Kidney (tissue), 14 donors: ENCODE results near the gene SLC6A17. TPM values are rescaled to one million over a fixed set of nuclear protein-coding genes. Genes with fewer than 3 reads are reported as not detected.

Source experiments
- DNase-seq, 5 donors: peaks; one replicate each; pipeline ENCODE4 v3.0.0-alpha.2; 2013 to 2020
- FAIRE-seq: peaks from 2 replicates; lab custom pipeline; 2012; peaks lifted over from hg19 to GRCh38; lab: Jason Lieb, UNC
- H3K27ac ChIP-seq, 2 donors: one replicate each; pipeline ENCODE4 v1.7.0; 2013; ENCODE audit warnings: low read depth in 2 of 2, low read length in 2 of 2, inconsistent platforms in 1 of 2
- H3K27me3 ChIP-seq: one replicate; pipeline ENCODE4 v1.7.1; 2013; ENCODE audit warnings: low read length, inconsistent platforms; ENCODE audit not compliant: control insufficient read depth, insufficient read depth
- H3K36me3 ChIP-seq, 3 donors: one replicate each; pipeline versions ENCODE4 v1.7.0 to v1.7.1; 2013; ENCODE audit warnings: low read length in 3 of 3, control low read depth in 1 of 3, inconsistent platforms in 1 of 3; ENCODE audit not compliant: insufficient read depth in 3 of 3, control insufficient read depth in 2 of 3
- H3K4me1 ChIP-seq, 3 donors: one replicate each; pipeline versions ENCODE4 v1.7.0 to v1.7.1; 2013; ENCODE audit warnings: low read length in 3 of 3, inconsistent platforms in 1 of 3, low read depth in 1 of 3; ENCODE audit not compliant: control insufficient read depth in 2 of 3, insufficient read depth in 2 of 3
- H3K4me3 ChIP-seq, 3 donors: one replicate each; pipeline versions ENCODE4 v1.7.0 to v1.8.1; 2013; ENCODE audit warnings: low read length in 3 of 3, control low read depth in 1 of 3, inconsistent platforms in 1 of 3
- H3K9ac ChIP-seq, 3 donors: one replicate each; pipeline versions ENCODE4 v1.7.0 to v1.7.1; 2013; ENCODE audit warnings: low read length in 3 of 3, control low read depth in 1 of 3, inconsistent platforms in 1 of 3
- H3K9me3 ChIP-seq, 3 donors: one replicate each; pipeline versions ENCODE4 v1.7.0 to v1.7.1; 2013; ENCODE audit warnings: low read length in 3 of 3, control low read depth in 1 of 3, inconsistent platforms in 1 of 3; ENCODE audit not compliant: control insufficient read depth in 2 of 3, insufficient read depth in 1 of 3
- intact Hi-C: fragments of 100-400 bp; cut with DNase I; formaldehyde crosslinking; loops from one replicate; pipeline ENCODE4 v1.11.1; 2022
- polyA plus RNA-seq: library from polyadenylated mRNA; stranded (reverse); fragments of 350-450 nt; fragmentation: Illumina TruSeq; extraction: RNeasy Lipid Tissue Mini Kit (QIAGEN cat#74804); gene quantifications from one replicate; pipeline ENCODE4 v1.2.3, GENCODE V29; 2014; ENCODE audit warnings: low read depth, low replicate concordance; ENCODE audit not compliant: insufficient read depth
- total RNA-seq: library from RNA; stranded (reverse); fragmentation: NEBNext Ultra II Directional; extraction: Animal tissue kit (Norgen Biotek cat#: 25700); gene quantifications from one replicate; pipeline ENCODE4 v1.2.1, GENCODE V29; 2021
- TF ChIP-seq, protein P1 (sequence below): IDR thresholded peaks from 3 replicates; pipeline ENCODE4 v1.5.1; 2012; ENCODE audit warnings: mild to moderate bottlenecking, moderate library complexity, borderline replicate concordance; ENCODE audit not compliant: insufficient read depth; ENCODE audit errors: extremely low read depth
- donor health status: control.
- donor health status: control.
- donor health status: control.
- donor health status: control.
- donor health status: control.
- donor health status: DM: yes; HTN: yes; CAD: no.
- donor health status: Normal renal cell carcinoma (clear cell type).

Gene SLC6A17
- total and polyA plus RNA-seq, 2 donors from 2014 or later = 1.7 to 2.3 TPM

DNA sequence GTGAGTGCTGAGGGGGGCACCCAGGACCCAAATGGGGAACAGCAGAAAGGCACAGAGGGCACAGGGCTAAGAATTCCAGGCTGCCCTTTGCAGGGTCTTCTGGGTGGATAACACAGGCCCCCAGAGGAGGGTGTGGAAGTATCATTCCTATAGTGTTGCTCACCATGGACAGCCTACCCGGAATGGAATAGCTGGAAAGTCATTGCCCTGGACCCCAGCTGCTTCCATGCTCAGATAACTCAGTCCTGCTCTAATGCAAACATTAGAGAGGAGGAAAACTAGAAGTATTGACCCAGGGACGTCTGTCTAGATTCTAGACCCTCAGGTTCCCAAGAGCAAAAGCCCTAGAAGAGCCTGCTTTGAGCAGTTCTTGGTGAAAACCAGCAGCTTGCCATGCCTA lies 24.7 kb downstream of the SLC6A17 start:
- FAIRE-seq (no peak), DNase-seq (no peak)
- H3K4me1 ChIP-seq = peaks cover 0 to 10% (median 9%) of the 10 kb centered on the region in 3 donors
- no peak overlapping the region for H3K4me3 ChIP-seq
- H3K9me3 ChIP-seq = peaks cover 0 to 4% (median 0%) of the 10 kb centered on the region in 3 donors
- H3K9ac ChIP-seq = no peak overlapping the region
- no peak overlapping the region for H3K27ac ChIP-seq
- H3K36me3 ChIP-seq = no peaks in the 10 kb centered on the region
- no peaks in the 10 kb centered on the region for H3K27me3 ChIP-seq
- TF ChIP-seq, protein P1, sequence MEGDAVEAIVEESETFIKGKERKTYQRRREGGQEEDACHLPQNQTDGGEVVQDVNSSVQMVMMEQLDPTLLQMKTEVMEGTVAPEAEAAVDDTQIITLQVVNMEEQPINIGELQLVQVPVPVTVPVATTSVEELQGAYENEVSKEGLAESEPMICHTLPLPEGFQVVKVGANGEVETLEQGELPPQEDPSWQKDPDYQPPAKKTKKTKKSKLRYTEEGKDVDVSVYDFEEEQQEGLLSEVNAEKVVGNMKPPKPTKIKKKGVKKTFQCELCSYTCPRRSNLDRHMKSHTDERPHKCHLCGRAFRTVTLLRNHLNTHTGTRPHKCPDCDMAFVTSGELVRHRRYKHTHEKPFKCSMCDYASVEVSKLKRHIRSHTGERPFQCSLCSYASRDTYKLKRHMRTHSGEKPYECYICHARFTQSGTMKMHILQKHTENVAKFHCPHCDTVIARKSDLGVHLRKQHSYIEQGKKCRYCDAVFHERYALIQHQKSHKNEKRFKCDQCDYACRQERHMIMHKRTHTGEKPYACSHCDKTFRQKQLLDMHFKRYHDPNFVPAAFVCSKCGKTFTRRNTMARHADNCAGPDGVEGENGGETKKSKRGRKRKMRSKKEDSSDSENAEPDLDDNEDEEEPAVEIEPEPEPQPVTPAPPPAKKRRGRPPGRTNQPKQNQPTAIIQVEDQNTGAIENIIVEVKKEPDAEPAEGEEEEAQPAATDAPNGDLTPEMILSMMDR = no peak
- intact Hi-C loops = no loop called here

- DNase-seq = peak in 4 of 5 donors; percentile 22 to 69 (median 38)
- peaks cover 0 to 4% (median 0%) of the 10 kb centered on the region in 3 donors for H3K9me3 ChIP-seq
- no peak overlapping the region for H3K9ac ChIP-seq
- TF ChIP-seq, protein P1 = no peak
- H3K4me3 ChIP-seq = no peak overlapping the region
- H3K27me3 ChIP-seq = no peaks in the 10 kb centered on the region
- H3K4me1 ChIP-seq = peaks cover 0 to 5% (median 3%) of the 10 kb centered on the region in 3 donors
- H3K27ac ChIP-seq = no peak overlapping the region
- FAIRE-seq = no peak
- intact Hi-C loops = no loop called here
- no peaks in the 10 kb centered on the region for H3K36me3 ChIP-seq
Measured at GRCh38 chr1:110176299-110176956, 26.1 kb downstream of the SLC6A17 start.

GRCh38 chr1:110177775-110178174 lies 27.5 kb downstream of the SLC6A17 start:
- intact Hi-C loops = no loop called here
- Histone ChIP-seq H3K27ac (no peak overlapping the region), H3K9ac (no peak overlapping the region), H3K4me1 (no peaks in the 10 kb centered on the region), H3K9me3 (peaks cover 0 to 4% (median 0%) of the 10 kb centered on the region in 3 donors), H3K27me3 (no peaks in the 10 kb centered on the region), H3K4me3 (no peak overlapping the region), H3K36me3 (no peaks in the 10 kb centered on the region)
- DNase-seq (no peak), FAIRE-seq (no peak)
- TF ChIP-seq, protein P1 = no peak
